SK-N-SH (cell line): ENCODE measurements around the gene UBTF.

ENCODE experiments used
- CHD2 ChIP-seq: fragments of 150-350 bp; IDR thresholded peaks from 2 replicates; pipeline ENCODE4 v1.6.1; 2018; ENCODE audit warnings: low read length; ENCODE audit not compliant: partially characterized antibody
- CTCF ChIP-seq: fragments of 200-600 bp; sonication (generic); IDR thresholded peaks from 2 replicates; pipeline ENCODE4 v1.6.1; 2017; ENCODE audit warnings: antibody characterized with exemption, mild to moderate bottlenecking, moderate library complexity
- EP300 ChIP-seq, 2 experiments: IDR thresholded peaks; 2 replicates each; pipeline versions ENCODE4 v1.4.0 to v1.6.1; 2012; ENCODE audit warnings: borderline replicate concordance in 1 of 2, low read depth in 1 of 2, low read length in 1 of 2
- FOSL2 ChIP-seq: IDR thresholded peaks from 2 replicates; pipeline ENCODE4 v1.4.0; 2012; ENCODE audit warnings: low read depth, mild to moderate bottlenecking, moderate library complexity, borderline replicate concordance
- FOXM1 ChIP-seq: IDR thresholded peaks from 2 replicates; pipeline ENCODE4 v1.4.0; 2012; ENCODE audit warnings: low read depth, mild to moderate bottlenecking
- MAX ChIP-seq: IDR thresholded peaks from 2 replicates; pipeline ENCODE4 v1.4.0; 2012; ENCODE audit warnings: low read depth
- MXI1 ChIP-seq: IDR thresholded peaks from 2 replicates; pipeline ENCODE4 v1.6.1; 2012; ENCODE audit warnings: mild to moderate bottlenecking, low read depth, low read length, improper control_type of control experiment
- POLR2AphosphoS5 ChIP-seq: IDR thresholded peaks from 2 replicates; pipeline ENCODE4 v1.6.1; 2012; ENCODE audit warnings: low read depth, low read length
- RAD21 ChIP-seq: IDR thresholded peaks from 2 replicates; pipeline ENCODE4 v1.6.1; 2012; ENCODE audit warnings: mild to moderate bottlenecking, low read length
- RCOR1 ChIP-seq: fragments of 150-350 bp; IDR thresholded peaks from 2 replicates; pipeline ENCODE4 v1.6.1; 2017; ENCODE audit warnings: antibody characterized with exemption, low read length
- SMC3 ChIP-seq: IDR thresholded peaks from 2 replicates; pipeline ENCODE4 v1.6.1; 2012; ENCODE audit warnings: low read depth, low read length, improper control_type of control experiment
- TAF1 ChIP-seq: IDR thresholded peaks from 2 replicates; pipeline ENCODE4 v1.6.1; 2012; ENCODE audit warnings: low read depth, mild to moderate bottlenecking, low read length, moderate library complexity, borderline replicate concordance
- TEAD4 ChIP-seq: IDR thresholded peaks from 2 replicates; pipeline ENCODE4 v1.4.0; 2012; ENCODE audit warnings: mild to moderate bottlenecking, borderline replicate concordance; ENCODE audit not compliant: insufficient read depth
- TF ChIP-seq, protein P1 (sequence below): fragments of 150-350 bp; IDR thresholded peaks from 2 replicates; pipeline ENCODE4 v1.6.1; 2017; ENCODE audit warnings: antibody characterized with exemption, low read length, low read depth, borderline replicate concordance

GRCh38 chr17:44257815-44258760, 38.6 kb upstream of the UBTF start:
- no peak for TF ChIP-seq CTCF
- TF ChIP-seq, protein P1, sequence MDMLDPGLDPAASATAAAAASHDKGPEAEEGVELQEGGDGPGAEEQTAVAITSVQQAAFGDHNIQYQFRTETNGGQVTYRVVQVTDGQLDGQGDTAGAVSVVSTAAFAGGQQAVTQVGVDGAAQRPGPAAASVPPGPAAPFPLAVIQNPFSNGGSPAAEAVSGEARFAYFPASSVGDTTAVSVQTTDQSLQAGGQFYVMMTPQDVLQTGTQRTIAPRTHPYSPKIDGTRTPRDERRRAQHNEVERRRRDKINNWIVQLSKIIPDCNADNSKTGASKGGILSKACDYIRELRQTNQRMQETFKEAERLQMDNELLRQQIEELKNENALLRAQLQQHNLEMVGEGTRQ, result no peak
- no peak for TF ChIP-seq MAX
- no peak for TF ChIP-seq TAF1
- TF ChIP-seq POLR2AphosphoS5, result no peak
- TF ChIP-seq EP300 (IDR thresholded peaks at IDR 0.05; ENCODE audit: borderline replicate concordance in 1 of 2, low read depth in 1 of 2, low read length in 1 of 2), result no peak
- no peak for TF ChIP-seq RAD21
- TF ChIP-seq MXI1, result no peak
- TF ChIP-seq SMC3, result no peak
- no peak for TF ChIP-seq FOSL2
- TF ChIP-seq RCOR1, result no peak
- no peak for TF ChIP-seq TEAD4
- TF ChIP-seq FOXM1, result no peak
- TF ChIP-seq CHD2, result no peak
